Glutamatergic neuron (in vitro differentiated cells): ENCODE results near the gene PRKACB. TPM values are rescaled to one million over a fixed set of nuclear protein-coding genes. Genes with fewer than 3 reads are reported as not detected.

Experiments
- DNase-seq: peaks from one replicate; pipeline ENCODE4 v3.0.0; 2022
- H3K27ac Mint-ChIP-seq: one replicate; pipeline ENCODE4 v1.8.0; 2020; ENCODE audit warnings: mild to moderate bottlenecking, mixed read lengths, inconsistent platforms; ENCODE audit not compliant: unreplicated experiment
- H3K27me3 Mint-ChIP-seq: one replicate; pipeline ENCODE4 v1.8.0; 2020; ENCODE audit warnings: mild to moderate bottlenecking, moderate library complexity, mixed read lengths, inconsistent platforms; ENCODE audit not compliant: unreplicated experiment
- H3K36me3 Mint-ChIP-seq: one replicate; pipeline ENCODE4 v1.8.0; 2020; ENCODE audit warnings: mild to moderate bottlenecking, mixed read lengths, inconsistent platforms; ENCODE audit not compliant: unreplicated experiment
- H3K4me1 Mint-ChIP-seq: one replicate; pipeline ENCODE4 v1.8.0; 2020; ENCODE audit warnings: mild to moderate bottlenecking, low read depth, mixed read lengths, inconsistent platforms; ENCODE audit not compliant: unreplicated experiment
- H3K4me3 Mint-ChIP-seq: one replicate; pipeline ENCODE4 v1.8.0; 2020; ENCODE audit warnings: mild to moderate bottlenecking, mixed read lengths, inconsistent platforms; ENCODE audit not compliant: unreplicated experiment
- H3K9me3 Mint-ChIP-seq: one replicate; pipeline ENCODE4 v1.8.0; 2020; ENCODE audit warnings: mild to moderate bottlenecking, moderate library complexity, mixed read lengths, inconsistent platforms; ENCODE audit not compliant: unreplicated experiment
- CTCF ChIP-seq: fragments of 200-600 bp; sonication (generic); IDR thresholded peaks from one replicate; pipeline ENCODE4 v1.5.0; 2021; ENCODE audit not compliant: partially characterized antibody, unreplicated experiment
- total RNA-seq: library from RNA; stranded (reverse); fragmentation: NEBNext Ultra II Directional; extraction: Animal tissue kit (Norgen Biotek cat#: 25700); gene quantifications from one replicate; pipeline ENCODE4 v1.2.1, GENCODE V29; 2021; ENCODE audit not compliant: unreplicated experiment

The PRKACB gene
- total RNA-seq, 1 donor from 2014 or later: 11.2 TPM

DNA sequence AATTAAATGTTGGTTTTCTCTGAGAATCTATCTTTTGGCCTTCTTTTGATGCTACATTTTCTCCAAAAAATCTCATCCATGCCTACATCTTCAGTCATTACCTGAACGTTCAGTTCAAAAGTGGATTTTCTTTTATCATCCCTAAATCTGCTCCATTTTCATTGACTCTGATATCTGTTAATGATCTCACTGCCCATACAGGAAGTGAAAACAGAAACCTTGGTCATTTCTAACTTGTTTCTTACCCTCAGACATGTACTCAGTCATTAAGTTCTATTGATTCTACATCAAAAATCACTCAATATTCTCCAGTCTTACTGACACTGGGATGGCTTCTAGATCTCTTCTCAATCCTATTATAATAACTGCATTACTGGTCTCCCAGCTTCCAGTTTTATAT lies 22.7 kb downstream of the PRKACB start:
- TF ChIP-seq CTCF: no peak
- DNase-seq: no peak
- peaks cover 2% of the 10 kb centered on the region for H3K9me3 Mint-ChIP-seq
- peaks cover 12% of the 10 kb centered on the region for H3K4me1 Mint-ChIP-seq
- peaks cover 3% of the 10 kb centered on the region for H3K27me3 Mint-ChIP-seq
- no peak overlapping the region for H3K27ac Mint-ChIP-seq
- H3K4me3 Mint-ChIP-seq: peak overlapping the region; percentile 9
- H3K36me3 Mint-ChIP-seq: peaks cover 7% of the 10 kb centered on the region

DNA sequence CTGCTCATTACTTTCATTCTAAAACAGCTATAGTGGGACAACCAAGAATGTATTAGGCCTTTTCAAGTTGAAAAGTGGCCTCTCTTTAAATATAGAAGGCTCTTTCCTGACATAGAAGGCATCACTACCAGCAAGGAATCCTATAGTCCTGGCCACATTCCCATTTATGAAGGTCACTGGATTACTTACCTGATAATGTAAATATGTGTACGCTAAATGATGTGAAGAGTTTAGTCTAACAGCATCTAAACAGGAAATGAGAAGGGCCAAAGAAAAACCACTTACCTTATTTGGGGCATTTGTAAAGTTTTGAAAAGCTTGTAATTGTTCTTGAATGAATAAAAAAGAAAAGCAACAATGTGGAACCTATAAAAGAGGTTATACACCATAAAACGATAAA lies 24.7 kb downstream of the PRKACB start:
- H3K36me3 Mint-ChIP-seq: no peaks in the 10 kb centered on the region
- H3K4me1 Mint-ChIP-seq: peaks cover 12% of the 10 kb centered on the region
- no peak for DNase-seq
- H3K27me3 Mint-ChIP-seq: no peaks in the 10 kb centered on the region
- H3K27ac Mint-ChIP-seq: no peak overlapping the region
- H3K4me3 Mint-ChIP-seq: no peak overlapping the region
- no peaks in the 10 kb centered on the region for H3K9me3 Mint-ChIP-seq
- TF ChIP-seq CTCF: no peak

DNA sequence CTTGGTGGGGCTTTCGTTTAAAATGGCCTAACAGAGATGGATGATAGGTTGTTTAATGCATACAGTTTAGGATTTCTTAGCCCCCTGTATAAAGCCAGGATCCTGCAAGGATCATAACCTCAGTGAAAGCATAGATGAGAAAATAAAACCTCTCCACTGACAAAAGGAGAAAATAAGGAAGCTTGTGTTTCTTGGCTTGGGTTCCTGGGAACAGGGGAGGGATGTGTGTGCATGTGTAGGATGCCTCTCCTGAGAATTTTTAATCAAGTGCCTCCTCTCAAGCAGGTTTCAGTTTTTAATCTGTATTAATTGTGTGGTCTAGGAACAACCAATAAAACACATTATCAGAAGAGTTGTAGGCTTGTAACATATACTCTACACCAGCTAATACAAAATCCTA lies 26.1 kb downstream of the PRKACB start:
- Mint-ChIP-seq H3K36me3 (no peaks in the 10 kb centered on the region), H3K4me1 (peaks cover 8% of the 10 kb centered on the region), H3K27ac (no peak overlapping the region), H3K9me3 (no peaks in the 10 kb centered on the region), H3K4me3 (no peak overlapping the region), H3K27me3 (no peaks in the 10 kb centered on the region)
- no peak for TF ChIP-seq CTCF
- no peak for DNase-seq

DNA sequence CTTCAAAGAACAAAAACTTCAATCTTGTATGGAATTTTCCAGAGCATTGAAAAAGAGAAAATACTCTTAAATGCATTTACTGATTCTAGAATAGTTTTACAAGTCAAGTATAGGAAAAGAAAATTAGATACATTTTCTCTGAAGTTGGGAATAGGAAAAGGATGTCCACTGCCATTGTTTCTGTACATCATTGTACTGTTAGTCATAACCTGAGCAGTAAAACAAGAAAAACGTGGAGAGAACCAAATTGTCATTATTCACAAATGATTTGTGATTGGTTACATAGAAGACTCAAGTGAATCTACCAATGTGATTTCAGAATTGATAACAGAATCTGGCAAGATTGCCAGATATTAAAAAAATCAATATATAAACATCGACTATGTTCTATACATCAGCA lies 27.4 kb downstream of the PRKACB start:
- Mint-ChIP-seq H3K27me3 (no peaks in the 10 kb centered on the region), H3K4me3 (no peak overlapping the region), H3K9me3 (no peaks in the 10 kb centered on the region), H3K4me1 (peaks cover 5% of the 10 kb centered on the region), H3K36me3 (no peaks in the 10 kb centered on the region), H3K27ac (no peak overlapping the region)
- no peak for DNase-seq
- TF ChIP-seq CTCF: no peak

- H3K4me1 Mint-ChIP-seq: no peaks in the 10 kb centered on the region
- no peaks in the 10 kb centered on the region for H3K27me3 Mint-ChIP-seq
- H3K9me3 Mint-ChIP-seq: no peaks in the 10 kb centered on the region
- H3K4me3 Mint-ChIP-seq: no peak overlapping the region
- no peak for DNase-seq
- no peak overlapping the region for H3K27ac Mint-ChIP-seq
- H3K36me3 Mint-ChIP-seq: no peaks in the 10 kb centered on the region
- TF ChIP-seq CTCF: no peak
These were observed 30.0 kb downstream of the PRKACB start for GRCh38 chr1:84174051-84174556.
